IPS-15b (cell line): Measurements from ENCODE around the gene CCDC85A.

Source experiments
- H3K27me3 ChIP-seq: one replicate; pipeline ENCODE4 v1.6.1; 2013; ENCODE audit warnings: low read length; ENCODE audit not compliant: control insufficient read depth, insufficient read depth
- H3K36me3 ChIP-seq: one replicate; pipeline ENCODE4 v1.6.1; 2013; ENCODE audit warnings: low read length; ENCODE audit not compliant: control insufficient read depth, insufficient read depth
- H3K4me1 ChIP-seq: one replicate; pipeline ENCODE4 v1.6.1; 2013; ENCODE audit warnings: mild to moderate bottlenecking, low read length; ENCODE audit not compliant: control insufficient read depth, insufficient read depth
- H3K4me3 ChIP-seq: one replicate; pipeline ENCODE4 v1.5.1; 2013; ENCODE audit warnings: low read depth, low read length
- H3K9ac ChIP-seq: one replicate; pipeline ENCODE4 v1.6.1; 2013; ENCODE audit warnings: low read depth, mild to moderate bottlenecking, low read length
- H3K9me3 ChIP-seq: one replicate; pipeline ENCODE4 v1.6.1; 2013; ENCODE audit warnings: mild to moderate bottlenecking, low read length; ENCODE audit not compliant: control insufficient read depth, insufficient read depth

CCDC85A gene

GRCh38 chr2:56198936-56199335, 15.1 kb downstream of the CCDC85A start:
- Histone ChIP-seq H3K9ac (no peak overlapping the region), H3K4me3 (no peak overlapping the region), H3K27me3 (no peaks in the 10 kb centered on the region), H3K36me3 (no peaks in the 10 kb centered on the region), H3K4me1 (no peaks in the 10 kb centered on the region), H3K9me3 (no peaks in the 10 kb centered on the region)

GRCh38 chr2:56199492-56199891, 15.7 kb downstream of the CCDC85A start:
- H3K36me3 ChIP-seq, result no peaks in the 10 kb centered on the region
- no peaks in the 10 kb centered on the region for H3K4me1 ChIP-seq
- H3K9ac ChIP-seq, result no peak overlapping the region
- no peaks in the 10 kb centered on the region for H3K27me3 ChIP-seq
- no peak overlapping the region for H3K4me3 ChIP-seq
- no peaks in the 10 kb centered on the region for H3K9me3 ChIP-seq

DNA sequence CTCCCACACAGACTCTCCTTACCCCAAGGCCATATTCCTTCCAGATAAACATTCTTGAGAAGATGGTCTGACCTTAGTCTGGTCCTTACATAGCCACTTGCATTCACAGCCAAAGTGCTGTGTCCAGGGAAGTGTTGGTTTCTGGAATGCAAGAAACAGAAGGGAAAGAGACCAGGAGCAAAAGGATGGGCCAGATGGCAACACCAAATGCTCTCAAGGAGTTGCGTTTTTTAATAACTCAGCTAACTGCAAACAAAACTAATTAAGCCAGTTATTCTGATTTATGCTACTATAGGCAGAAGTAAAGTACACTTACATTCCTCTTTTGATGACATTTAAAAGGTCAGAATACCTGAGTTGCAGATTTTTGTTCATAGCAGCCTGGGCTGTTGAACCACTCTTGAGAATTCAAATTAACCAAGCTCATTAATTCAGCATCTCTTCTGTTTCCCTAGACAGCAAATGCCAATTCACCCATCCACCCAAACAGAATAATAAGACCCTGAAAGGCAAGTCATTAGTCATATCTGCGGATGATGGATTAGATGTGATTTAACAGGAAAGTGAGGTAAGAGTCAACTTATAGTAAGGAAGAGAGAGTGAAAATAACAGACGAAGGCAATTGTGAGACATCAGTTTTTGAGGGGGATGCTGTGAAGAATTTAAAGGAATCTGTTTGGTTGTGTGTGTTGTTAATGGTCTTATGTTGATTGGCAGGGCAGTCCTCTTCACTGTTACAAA, 18.8 kb downstream of the CCDC85A start:
- Histone ChIP-seq H3K4me3 (no peak overlapping the region), H3K27me3 (no peaks in the 10 kb centered on the region), H3K4me1 (no peaks in the 10 kb centered on the region), H3K9me3 (no peaks in the 10 kb centered on the region), H3K9ac (no peak overlapping the region), H3K36me3 (no peaks in the 10 kb centered on the region)

- Histone ChIP-seq H3K4me1 (no peaks in the 10 kb centered on the region), H3K9ac (no peak overlapping the region), H3K9me3 (no peaks in the 10 kb centered on the region), H3K4me3 (no peak overlapping the region), H3K36me3 (no peaks in the 10 kb centered on the region), H3K27me3 (no peaks in the 10 kb centered on the region)
Observed at GRCh38 chr2:56204556-56204955, 20.8 kb downstream of the CCDC85A start.

DNA sequence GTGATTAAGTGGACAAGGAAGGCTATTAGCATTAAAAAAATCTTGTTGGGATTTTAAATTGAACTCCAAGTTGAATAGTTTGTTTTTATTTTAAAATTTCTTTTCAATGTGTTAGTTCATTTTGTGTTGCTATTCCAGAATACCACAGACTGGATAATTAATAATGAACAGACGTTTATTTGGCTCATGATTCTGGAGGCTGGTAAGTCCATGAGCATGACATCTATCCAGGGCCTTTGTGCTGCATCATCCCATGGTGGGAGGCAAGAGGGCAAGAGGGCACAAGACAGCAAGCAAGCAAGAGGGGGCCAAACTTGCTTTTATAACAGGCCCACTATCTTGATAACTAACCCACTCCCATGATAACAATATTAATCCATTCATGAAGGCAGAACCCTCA, 22.5 kb downstream of the CCDC85A start:
- no peak overlapping the region for H3K9ac ChIP-seq

DNA sequence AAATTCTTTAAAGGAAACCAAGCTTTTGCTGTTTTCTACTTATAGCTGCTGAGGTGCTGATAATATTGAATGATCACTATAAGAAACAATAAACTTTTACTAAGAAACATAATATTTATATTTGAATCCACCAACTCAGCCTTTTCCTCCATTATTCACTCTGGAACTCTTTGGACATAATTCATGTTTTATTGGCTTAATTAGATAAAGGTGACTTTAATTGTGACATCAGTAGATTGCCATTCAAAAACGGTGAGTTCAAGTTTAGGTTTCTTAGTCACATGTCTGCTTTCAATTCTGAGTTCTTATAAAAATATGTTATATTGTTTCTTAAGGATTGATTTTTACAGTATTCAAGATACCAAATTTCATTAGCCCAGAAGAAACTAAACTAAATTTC, 24.0 kb downstream of the CCDC85A start:
- H3K4me1 ChIP-seq, result no peaks in the 10 kb centered on the region
- H3K9ac ChIP-seq, result no peak overlapping the region
- no peaks in the 10 kb centered on the region for H3K9me3 ChIP-seq
- no peak overlapping the region for H3K4me3 ChIP-seq
- no peaks in the 10 kb centered on the region for H3K27me3 ChIP-seq
- no peaks in the 10 kb centered on the region for H3K36me3 ChIP-seq

More for the DNA sequence above, 22.5 kb downstream of the CCDC85A start:
- H3K36me3 ChIP-seq, result no peaks in the 10 kb centered on the region
- H3K4me1 ChIP-seq, result no peaks in the 10 kb centered on the region
- no peaks in the 10 kb centered on the region for H3K27me3 ChIP-seq
- H3K4me3 ChIP-seq, result no peak overlapping the region
- H3K9me3 ChIP-seq, result no peaks in the 10 kb centered on the region

DNA sequence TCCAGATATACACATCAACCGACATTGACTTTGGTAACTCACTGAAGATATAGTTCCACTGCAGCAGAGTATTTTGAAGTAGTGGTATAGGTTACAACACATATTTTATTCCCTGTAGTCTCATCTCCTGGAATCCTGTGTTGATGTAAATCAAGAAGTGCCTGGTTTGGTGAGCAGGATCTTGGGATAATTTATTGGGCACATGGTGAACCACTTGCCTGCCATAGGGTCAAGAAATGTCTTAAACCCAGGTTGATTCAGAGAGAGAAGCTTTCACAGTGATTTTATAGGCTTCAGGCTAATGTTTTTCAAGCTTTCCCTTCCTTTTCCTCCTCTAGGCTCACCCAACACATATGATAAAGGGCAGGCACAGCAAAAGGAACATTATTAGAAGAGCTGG, 24.6 kb downstream of the CCDC85A start:
- no peak overlapping the region for H3K9ac ChIP-seq
- H3K27me3 ChIP-seq, result no peaks in the 10 kb centered on the region
- no peaks in the 10 kb centered on the region for H3K36me3 ChIP-seq
- no peak overlapping the region for H3K4me3 ChIP-seq
- no peaks in the 10 kb centered on the region for H3K4me1 ChIP-seq
- no peaks in the 10 kb centered on the region for H3K9me3 ChIP-seq

GRCh38 chr2:56209701-56210100, 25.9 kb downstream of the CCDC85A start:
- Histone ChIP-seq H3K4me1 (no peaks in the 10 kb centered on the region), H3K27me3 (no peaks in the 10 kb centered on the region), H3K36me3 (no peaks in the 10 kb centered on the region), H3K9me3 (no peaks in the 10 kb centered on the region), H3K4me3 (no peak overlapping the region), H3K9ac (no peak overlapping the region)

DNA sequence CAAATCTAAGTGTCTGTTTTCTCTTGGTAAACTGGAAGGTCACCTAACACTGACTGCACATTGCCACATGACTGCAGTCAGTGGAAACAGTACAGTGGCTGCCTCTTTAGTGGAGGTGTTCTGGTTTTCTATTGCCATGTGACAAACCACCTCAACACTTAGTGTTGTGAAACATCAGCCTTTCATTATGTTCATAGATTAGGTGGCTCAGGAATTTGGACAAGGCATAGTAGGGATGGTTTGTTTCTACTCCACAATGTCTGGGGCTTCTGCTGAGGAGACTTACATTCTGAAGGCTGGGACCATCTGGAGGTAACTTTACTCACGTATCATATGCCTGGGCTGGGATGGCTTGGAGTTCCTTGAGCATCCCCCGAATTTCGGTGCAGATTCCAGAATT, 26.5 kb downstream of the CCDC85A start:
- H3K9ac ChIP-seq, result no peak overlapping the region
- no peak overlapping the region for H3K4me3 ChIP-seq
- no peaks in the 10 kb centered on the region for H3K27me3 ChIP-seq
- no peaks in the 10 kb centered on the region for H3K4me1 ChIP-seq
- H3K9me3 ChIP-seq, result no peaks in the 10 kb centered on the region
- no peaks in the 10 kb centered on the region for H3K36me3 ChIP-seq

DNA sequence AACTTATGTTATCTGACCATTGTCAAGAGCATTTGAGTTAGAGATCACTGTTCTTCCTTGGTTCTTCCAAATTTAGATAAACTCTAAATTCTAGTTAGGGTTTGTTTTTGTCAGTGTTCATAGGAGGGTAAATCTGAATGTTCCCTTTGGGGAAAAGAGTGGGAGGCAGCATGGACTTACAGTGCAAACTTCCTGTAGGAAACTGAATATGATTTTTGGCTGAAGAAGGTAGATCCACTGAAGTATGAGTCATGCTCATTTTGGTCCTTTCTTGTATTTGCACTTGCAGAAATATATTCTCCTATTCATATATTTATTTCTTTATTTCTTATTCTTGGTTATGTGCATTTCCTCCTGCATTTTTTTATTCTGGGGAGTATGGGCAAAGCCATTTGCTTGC, 27.3 kb downstream of the CCDC85A start:
- H3K36me3 ChIP-seq, result no peaks in the 10 kb centered on the region

DNA sequence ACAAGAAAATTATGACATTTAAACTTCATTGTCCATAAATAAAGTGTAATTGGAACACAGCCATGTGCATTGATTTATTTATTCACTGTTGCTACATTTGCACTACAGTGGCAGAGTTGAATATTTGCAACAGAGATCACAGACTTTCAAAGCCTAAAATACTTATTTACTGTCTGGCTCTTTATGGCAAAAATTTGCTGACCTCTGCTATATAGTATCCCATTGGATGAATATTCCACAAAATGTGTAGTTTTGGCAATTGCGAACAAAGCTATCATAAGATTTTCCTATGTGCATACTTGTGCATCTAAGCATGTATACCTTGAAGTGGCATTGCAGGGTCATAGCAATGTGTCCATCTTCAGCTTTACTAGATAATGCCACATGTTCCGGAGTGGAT, 32.1 kb downstream of the CCDC85A start:
- Histone ChIP-seq H3K9ac (no peak overlapping the region), H3K4me3 (no peak overlapping the region), H3K27me3 (no peaks in the 10 kb centered on the region), H3K4me1 (no peaks in the 10 kb centered on the region), H3K9me3 (no peaks in the 10 kb centered on the region), H3K36me3 (no peaks in the 10 kb centered on the region)

More for the DNA sequence above, 27.3 kb downstream of the CCDC85A start:
- Histone ChIP-seq H3K27me3 (no peaks in the 10 kb centered on the region), H3K4me3 (no peak overlapping the region), H3K9me3 (no peaks in the 10 kb centered on the region), H3K9ac (no peak overlapping the region), H3K4me1 (no peaks in the 10 kb centered on the region)

DNA sequence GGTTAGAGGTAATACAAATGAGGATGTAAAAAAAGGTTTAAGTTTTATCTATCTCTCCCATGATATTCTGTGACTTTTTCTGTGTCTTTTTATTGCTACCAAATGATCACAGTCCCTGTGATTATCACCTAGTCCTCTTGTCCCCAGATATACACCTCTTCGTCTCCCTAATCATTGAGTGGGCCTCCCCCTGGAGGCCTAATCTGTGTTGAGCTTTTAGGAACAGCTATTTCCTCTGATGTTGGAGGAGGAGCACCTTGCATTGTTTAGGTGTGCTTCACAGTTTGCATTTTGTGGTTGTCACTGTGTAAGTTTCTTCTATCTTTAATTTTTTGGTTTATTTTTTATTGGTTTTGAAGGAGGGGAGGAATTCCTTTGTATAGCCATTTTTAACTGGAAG, 33.3 kb downstream of the CCDC85A start:
- Histone ChIP-seq H3K4me1 (no peaks in the 10 kb centered on the region), H3K9ac (no peak overlapping the region), H3K36me3 (no peaks in the 10 kb centered on the region), H3K9me3 (no peaks in the 10 kb centered on the region), H3K27me3 (no peaks in the 10 kb centered on the region), H3K4me3 (no peak overlapping the region)
